ENCODE data around the gene AADACL4. TPM values are rescaled to one million over a fixed set of nuclear protein-coding genes. Genes with fewer than 3 reads are reported as not detected.

The AADACL4 gene
- total and polyA plus RNA-seq, 2 of the 8 experiments (the other 6 are each of a cell fraction or from before 2014, with no cell fraction given) = 0.08 TPM; not detected in 1

- DNase-seq (ENCODE audit: low read depth in 1 of 2, low spot score in 2 of 2) (no peak), FAIRE-seq (no peak)
- Histone ChIP-seq H4K20me1 (replicated peaks in 1 of 2; ENCODE audit: control insufficient read depth in 1 of 2, insufficient read depth in 2 of 2, low read length in 2 of 2) (no peaks in the 10 kb centered on the region), H3K23ac (ENCODE audit: insufficient read length) (no peak overlapping the region), H2BK120ac (replicated peaks; ENCODE audit: low read depth, low read length) (no peak overlapping the region), H4K5ac (ENCODE audit: insufficient read length, low read depth, low read length) (no peak overlapping the region), H3K27ac (ENCODE audit: low read depth, low read length) (no peak overlapping the region), H4K8ac (ENCODE audit: extremely low read depth, insufficient read depth, low read length) (no peak overlapping the region), H2BK12ac (ENCODE audit: low read depth, low read length) (no peak overlapping the region), H3K27me3 (replicated peaks in 1 of 4; ENCODE audit: control insufficient read depth in 3 of 4, extremely low read depth in 1 of 4, insufficient read depth in 3 of 4, low read length in 3 of 4) (no peaks in the 10 kb centered on the region; a peak in 1 of 7 replicates), H3K9me3 (ENCODE audit: insufficient read depth in 2 of 2, low read depth in 1 of 2, low read length in 1 of 2) (no peaks in the 10 kb centered on the region), H2AFZ (ENCODE audit: low read length) (no peak overlapping the region), H2AK5ac (ENCODE audit: low read depth, low read length) (no peak overlapping the region), H3K4me1 (replicated peaks in 1 of 4; ENCODE audit: control insufficient read depth in 3 of 4, insufficient read depth in 4 of 4, low read length in 3 of 4) (no peaks in the 10 kb centered on the region), H3K56ac (replicated peaks; ENCODE audit: insufficient read length, low read depth, low read length) (no peak overlapping the region), H3K4me2 (ENCODE audit: insufficient read depth in 1 of 2, low read depth in 2 of 2, low read length in 2 of 2) (no peak overlapping the region), H2BK5ac (ENCODE audit: low read depth, low read length) (no peak overlapping the region), H2BK20ac (ENCODE audit: low read length) (no peak overlapping the region), H3K14ac (ENCODE audit: insufficient read length) (no peak overlapping the region), H3K23me2 (ENCODE audit: low read depth, low read length) (no peaks in the 10 kb centered on the region), H3K36me3 (ENCODE audit: control insufficient read depth in 2 of 4, insufficient read depth in 4 of 4, low read length in 3 of 4) (no peaks in the 10 kb centered on the region), H4K91ac (replicated peaks; ENCODE audit: insufficient read length, low read length) (no peak overlapping the region), H3K79me1 (ENCODE audit: low read depth, low read length) (no peaks in the 10 kb centered on the region; the same call in 1 of the 2 replicates), H3K4ac (replicated peaks; ENCODE audit: insufficient read length, low read depth, low read length) (no peak overlapping the region), H3K9ac (replicated peaks in 1 of 4; ENCODE audit: extremely low read depth in 1 of 4, low read depth in 3 of 4, low read length in 3 of 4) (no peak overlapping the region), H3K79me2 (ENCODE audit: control insufficient read depth in 1 of 2, insufficient read depth in 2 of 2, low read length in 2 of 2) (no peaks in the 10 kb centered on the region), H3K18ac (ENCODE audit: extremely low read depth, low read length) (no peak overlapping the region), H2BK15ac (ENCODE audit: low read length) (no peak overlapping the region), H3K4me3 (ENCODE audit: extremely low read depth in 1 of 4, insufficient read depth in 2 of 4, low read depth in 3 of 4, low read length in 4 of 4) (no peak overlapping the region)
- ChIA-PET CTCF (ENCODE audit: partially characterized antibody) (no interaction called here), POLR2A (ENCODE audit: partially characterized antibody) (no interaction called here)
- WGBS, 2 experiments (ENCODE audit: extremely low coverage in 1 of 2, insufficient coverage in 1 of 2, insufficient read length in 1 of 2, insufficient replicate concordance in 2 of 2, low coverage in 1 of 2, low lambda C conversion rate in 2 of 2, missing lambda C conversion rate in 1 of 2) = 91% methylated on average over 3 of the region's 3 CpGs; no CpG with 5 or more reads in 1 of the 2 experiments
- TF ChIP-seq NANOG (IDR thresholded peaks at IDR 0.05; ENCODE audit: insufficient read depth, low read depth, low read length, poor library complexity, severe bottlenecking) (no peak), SIN3A (conservative IDR thresholded peaks at IDR 0.05 in 1 of 2, IDR thresholded peaks at IDR 0.05 in 1 of 2; ENCODE audit: low read depth in 1 of 2, low read length in 2 of 2) (no peak), TAF7 (optimal IDR thresholded peaks at IDR 0.05; ENCODE audit: borderline replicate concordance, low read depth, low read length) (no peak), CTCF (IDR thresholded peaks at IDR 0.05; ENCODE audit: control extremely low read depth in 1 of 3, insufficient read depth in 1 of 3, low read depth in 1 of 3, low read length in 3 of 3) (no peak), FOSL1 (IDR thresholded peaks at IDR 0.05; ENCODE audit: insufficient read depth, low read depth, low read length) (no peak), RNF2 (IDR thresholded peaks at IDR 0.05; ENCODE audit: borderline replicate concordance, low read depth, low read length, missing control alignments, poor library complexity, severe bottlenecking) (no peak), NRF1 (IDR thresholded peaks at IDR 0.05; ENCODE audit: low read depth, low read length) (no peak), CHD1 (IDR thresholded peaks at IDR 0.05; ENCODE audit: low read depth, low read length) (no peak)
- TF ChIP-seq, protein P1, sequence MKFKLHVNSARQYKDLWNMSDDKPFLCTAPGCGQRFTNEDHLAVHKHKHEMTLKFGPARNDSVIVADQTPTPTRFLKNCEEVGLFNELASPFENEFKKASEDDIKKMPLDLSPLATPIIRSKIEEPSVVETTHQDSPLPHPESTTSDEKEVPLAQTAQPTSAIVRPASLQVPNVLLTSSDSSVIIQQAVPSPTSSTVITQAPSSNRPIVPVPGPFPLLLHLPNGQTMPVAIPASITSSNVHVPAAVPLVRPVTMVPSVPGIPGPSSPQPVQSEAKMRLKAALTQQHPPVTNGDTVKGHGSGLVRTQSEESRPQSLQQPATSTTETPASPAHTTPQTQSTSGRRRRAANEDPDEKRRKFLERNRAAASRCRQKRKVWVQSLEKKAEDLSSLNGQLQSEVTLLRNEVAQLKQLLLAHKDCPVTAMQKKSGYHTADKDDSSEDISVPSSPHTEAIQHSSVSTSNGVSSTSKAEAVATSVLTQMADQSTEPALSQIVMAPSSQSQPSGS (IDR thresholded peaks at IDR 0.05; ENCODE audit: low read length) = no peak
Measured at GRCh38 chr1:12678820-12679219, 34.9 kb downstream of the AADACL4 start.

Data from H1 (cell line).